ENCODE results near the gene CALHM2. TPM values are rescaled to one million over a fixed set of nuclear protein-coding genes. Genes with fewer than 3 reads are reported as not detected.
A peak's percentile ranks its signal among the peaks of the same experiment; 100 is the strongest.

The CALHM2 gene
- total and polyA plus RNA-seq, 2 donors (not counting 1 experiment from before 2014, with no cell fraction given), result 35.8 to 37.2 TPM

DNA sequence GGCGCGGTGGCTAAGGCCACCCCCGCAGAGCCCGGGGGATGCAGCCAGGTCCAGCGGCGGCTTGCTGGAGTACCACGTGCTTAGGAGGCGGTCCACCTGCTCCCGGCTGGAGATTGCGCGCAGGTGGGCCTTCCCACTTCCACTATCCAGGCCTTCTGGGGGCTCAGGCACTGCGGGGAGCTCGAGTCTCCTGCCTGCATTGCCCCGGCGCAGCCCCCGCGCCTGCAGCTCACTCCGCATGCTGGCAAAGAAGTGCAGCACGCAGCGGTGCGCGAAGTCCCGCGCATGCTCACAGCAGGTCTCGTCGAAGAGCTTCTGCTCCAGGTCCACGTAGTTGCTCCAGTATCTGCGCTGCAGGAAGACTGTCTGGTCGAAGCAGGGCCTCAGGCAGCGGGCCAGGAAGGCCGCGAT is 21.1 kb upstream of the CALHM2 start:
- no peak for DNase-seq (ENCODE audit: low read depth in 2 of 2)
- Histone ChIP-seq H3K9me3 (ENCODE audit: control insufficient read depth, insufficient read depth, low read depth, low read length) (no peaks in the 10 kb centered on the region), H3K9ac (ENCODE audit: insufficient read depth, low read length) (no peak overlapping the region), H3K27me3 (ENCODE audit: control insufficient read depth, insufficient read depth, low read length) (no peaks in the 10 kb centered on the region), H3K4me2 (ENCODE audit: extremely low read depth, insufficient read depth, low read length) (no peak overlapping the region), H3K4me1 (ENCODE audit: control insufficient read depth, extremely low read depth, insufficient read depth, low read length) (peaks cover 2% of the 10 kb centered on the region), H3K4me3 (replicated peaks in 1 of 4; ENCODE audit: control extremely low read depth in 1 of 4, insufficient read depth in 1 of 4, low read depth in 3 of 4, low read length in 4 of 4) (no peak overlapping the region), H3K27ac (ENCODE audit: insufficient read depth, low read length) (no peak overlapping the region), H3K36me3 (ENCODE audit: control insufficient read depth, insufficient read depth, low read length) (no peaks in the 10 kb centered on the region), H3K79me2 (ENCODE audit: control insufficient read depth, insufficient read depth, low read length) (no peaks in the 10 kb centered on the region), H4K20me1 (ENCODE audit: control insufficient read depth, extremely low read depth, insufficient read depth, low read length) (no peaks in the 10 kb centered on the region), H2AFZ (ENCODE audit: low read length) (no peak overlapping the region)
- TF ChIP-seq, protein P1, sequence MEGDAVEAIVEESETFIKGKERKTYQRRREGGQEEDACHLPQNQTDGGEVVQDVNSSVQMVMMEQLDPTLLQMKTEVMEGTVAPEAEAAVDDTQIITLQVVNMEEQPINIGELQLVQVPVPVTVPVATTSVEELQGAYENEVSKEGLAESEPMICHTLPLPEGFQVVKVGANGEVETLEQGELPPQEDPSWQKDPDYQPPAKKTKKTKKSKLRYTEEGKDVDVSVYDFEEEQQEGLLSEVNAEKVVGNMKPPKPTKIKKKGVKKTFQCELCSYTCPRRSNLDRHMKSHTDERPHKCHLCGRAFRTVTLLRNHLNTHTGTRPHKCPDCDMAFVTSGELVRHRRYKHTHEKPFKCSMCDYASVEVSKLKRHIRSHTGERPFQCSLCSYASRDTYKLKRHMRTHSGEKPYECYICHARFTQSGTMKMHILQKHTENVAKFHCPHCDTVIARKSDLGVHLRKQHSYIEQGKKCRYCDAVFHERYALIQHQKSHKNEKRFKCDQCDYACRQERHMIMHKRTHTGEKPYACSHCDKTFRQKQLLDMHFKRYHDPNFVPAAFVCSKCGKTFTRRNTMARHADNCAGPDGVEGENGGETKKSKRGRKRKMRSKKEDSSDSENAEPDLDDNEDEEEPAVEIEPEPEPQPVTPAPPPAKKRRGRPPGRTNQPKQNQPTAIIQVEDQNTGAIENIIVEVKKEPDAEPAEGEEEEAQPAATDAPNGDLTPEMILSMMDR (conservative IDR thresholded peaks at IDR 0.05 in 1 of 2, IDR thresholded peaks at IDR 0.05 in 1 of 2; ENCODE audit: low read depth in 1 of 2, low read length in 2 of 2), result no peak
- no peak for TF ChIP-seq EZH2 (IDR thresholded peaks at IDR 0.05; ENCODE audit: low read length, missing control alignments)

GRCh38 chr10:103472005-103472404 is 19.8 kb upstream of the CALHM2 start:
- no peak for DNase-seq (ENCODE audit: low read depth in 2 of 2)
- H2AFZ ChIP-seq (ENCODE audit: low read length), result no peak overlapping the region
- TF ChIP-seq, protein P1 (conservative IDR thresholded peaks at IDR 0.05 in 1 of 2, IDR thresholded peaks at IDR 0.05 in 1 of 2; ENCODE audit: low read depth in 1 of 2, low read length in 2 of 2), result no peak
- no peak for TF ChIP-seq EZH2 (IDR thresholded peaks at IDR 0.05; ENCODE audit: low read length, missing control alignments)
- no peaks in the 10 kb centered on the region for H3K36me3 ChIP-seq (ENCODE audit: control insufficient read depth, insufficient read depth, low read length)
- H3K9me3 ChIP-seq (ENCODE audit: control insufficient read depth, insufficient read depth, low read depth, low read length), result no peaks in the 10 kb centered on the region
- no peaks in the 10 kb centered on the region for H3K79me2 ChIP-seq (ENCODE audit: control insufficient read depth, insufficient read depth, low read length)
- H3K27me3 ChIP-seq (ENCODE audit: control insufficient read depth, insufficient read depth, low read length), result no peaks in the 10 kb centered on the region
- no peak overlapping the region for H3K4me2 ChIP-seq (ENCODE audit: extremely low read depth, insufficient read depth, low read length)
- H3K27ac ChIP-seq (ENCODE audit: insufficient read depth, low read length), result no peak overlapping the region
- no peak overlapping the region for H3K9ac ChIP-seq (ENCODE audit: insufficient read depth, low read length)
- H4K20me1 ChIP-seq (ENCODE audit: control insufficient read depth, extremely low read depth, insufficient read depth, low read length), result no peaks in the 10 kb centered on the region
- H3K4me1 ChIP-seq (ENCODE audit: control insufficient read depth, extremely low read depth, insufficient read depth, low read length), result peaks cover 2% of the 10 kb centered on the region
- H3K4me3 ChIP-seq (replicated peaks in 1 of 4; ENCODE audit: control extremely low read depth in 1 of 4, insufficient read depth in 1 of 4, low read depth in 3 of 4, low read length in 4 of 4), result no peak overlapping the region

DNA sequence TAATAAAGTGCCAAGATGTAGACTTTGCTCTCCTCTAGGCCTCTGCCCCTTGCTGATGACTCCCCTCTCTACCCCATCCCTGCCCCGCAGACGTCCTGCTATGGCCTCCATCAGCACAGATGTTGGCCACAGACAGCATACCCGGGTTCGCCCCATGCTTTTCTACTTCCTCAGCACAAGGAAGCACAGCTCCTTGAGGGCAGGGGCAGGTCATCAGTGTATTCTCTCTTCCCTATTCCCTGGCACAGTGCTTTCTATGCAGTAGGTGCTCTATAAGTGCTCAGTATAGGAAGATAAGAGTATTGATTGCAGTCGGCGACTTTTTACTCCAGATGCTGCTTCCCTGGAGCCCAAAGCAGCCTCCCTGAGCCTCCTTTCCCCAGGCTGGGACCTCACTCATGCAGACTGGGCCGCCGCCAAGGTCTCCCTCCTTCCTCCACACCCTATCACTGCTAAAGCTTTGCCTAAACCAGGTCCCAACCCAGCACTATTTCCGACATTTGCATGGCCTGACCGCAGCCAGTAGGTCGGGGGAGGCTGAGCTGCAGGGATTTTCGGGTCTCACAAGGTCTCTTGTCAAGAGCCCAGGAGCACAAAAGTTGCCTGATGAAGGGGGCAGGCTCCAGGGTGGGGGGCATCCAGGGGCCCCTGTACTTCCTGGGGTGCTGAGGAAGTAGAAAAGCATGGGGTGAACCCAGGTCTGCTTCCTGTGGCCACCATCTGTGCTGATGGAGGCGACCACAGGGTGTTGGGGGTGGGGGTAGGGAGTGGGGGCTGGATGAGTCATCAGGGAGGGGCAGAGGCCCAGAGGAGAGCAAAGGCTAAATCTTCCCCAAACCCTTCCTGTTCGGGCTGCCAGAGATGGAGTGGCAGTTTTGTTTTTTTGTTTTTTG is 18.8 kb upstream of the CALHM2 start:
- no peak overlapping the region for H2AFZ ChIP-seq (ENCODE audit: low read length)
- no peak for TF ChIP-seq EZH2 (IDR thresholded peaks at IDR 0.05; ENCODE audit: low read length, missing control alignments)
- TF ChIP-seq, protein P1 (conservative IDR thresholded peaks at IDR 0.05 in 1 of 2, IDR thresholded peaks at IDR 0.05 in 1 of 2; ENCODE audit: low read depth in 1 of 2, low read length in 2 of 2), result no peak
- no peaks in the 10 kb centered on the region for H3K27me3 ChIP-seq (ENCODE audit: control insufficient read depth, insufficient read depth, low read length)
- no peak overlapping the region for H3K4me2 ChIP-seq (ENCODE audit: extremely low read depth, insufficient read depth, low read length)
- H4K20me1 ChIP-seq (ENCODE audit: control insufficient read depth, extremely low read depth, insufficient read depth, low read length), result no peaks in the 10 kb centered on the region
- H3K4me1 ChIP-seq (ENCODE audit: control insufficient read depth, extremely low read depth, insufficient read depth, low read length), result peaks cover 2% of the 10 kb centered on the region
- H3K9ac ChIP-seq (ENCODE audit: insufficient read depth, low read length), result no peak overlapping the region
- no peak overlapping the region for H3K4me3 ChIP-seq (replicated peaks in 1 of 4; ENCODE audit: control extremely low read depth in 1 of 4, insufficient read depth in 1 of 4, low read depth in 3 of 4, low read length in 4 of 4)
- H3K36me3 ChIP-seq (ENCODE audit: control insufficient read depth, insufficient read depth, low read length), result no peaks in the 10 kb centered on the region
- no peaks in the 10 kb centered on the region for H3K9me3 ChIP-seq (ENCODE audit: control insufficient read depth, insufficient read depth, low read depth, low read length)
- peak in 1 of 2 donors; percentile 62 for DNase-seq (ENCODE audit: low read depth in 2 of 2)
- H3K79me2 ChIP-seq (ENCODE audit: control insufficient read depth, insufficient read depth, low read length), result no peaks in the 10 kb centered on the region
- H3K27ac ChIP-seq (ENCODE audit: insufficient read depth, low read length), result no peak overlapping the region

Measured in fibroblast of lung (primary cell).